ENCODE measurements around the gene FXR2. TPM values are rescaled to one million over a fixed set of nuclear protein-coding genes. Genes with fewer than 3 reads are reported as not detected.

Gene FXR2
- total RNA-seq, 1 donor from 2014 or later = 42.7 TPM

GRCh38 chr17:7620835-7621234 lies 6.1 kb upstream of the FXR2 start:
- H3K79me2 ChIP-seq (ENCODE audit: low read depth) = no peaks in the 10 kb centered on the region
- no peaks in the 10 kb centered on the region for H3K4me1 ChIP-seq
- Mint-ChIP-seq H3K4me1 (no peaks in the 10 kb centered on the region), H3K27ac (no peak overlapping the region), H3K36me3 (no peaks in the 10 kb centered on the region), H3K4me3 (no peak overlapping the region), H3K27me3 (ENCODE audit: insufficient read depth, low read depth) (peaks cover 6% of the 10 kb centered on the region), H3K9me3 (no peaks in the 10 kb centered on the region)
- no peak for TF ChIP-seq EZH2phosphoT487 (IDR thresholded peaks at IDR 0.05)
- TF ChIP-seq EZH2 (IDR thresholded peaks at IDR 0.05) = no peak
- TF ChIP-seq CTCF (IDR thresholded peaks at IDR 0.05) = no peak
- H3F3A ChIP-seq (ENCODE audit: low read depth) = peaks cover 3% of the 10 kb centered on the region
- no peaks in the 10 kb centered on the region for H3K9me3 ChIP-seq (ENCODE audit: low read depth)
- no peak overlapping the region for H3K4me2 ChIP-seq
- no peaks in the 10 kb centered on the region for H3K27me3 ChIP-seq
- H3K27ac ChIP-seq = no peak overlapping the region
- no peaks in the 10 kb centered on the region for H3K36me3 ChIP-seq
- DNase-seq (ENCODE audit: low spot score) = no peak
- H3K4me3 ChIP-seq = no peak overlapping the region
- H3K9ac ChIP-seq = no peak overlapping the region
- H4K20me1 ChIP-seq (ENCODE audit: low read depth) = no peaks in the 10 kb centered on the region
- no peak overlapping the region for H2AFZ ChIP-seq (replicated peaks)

DNA sequence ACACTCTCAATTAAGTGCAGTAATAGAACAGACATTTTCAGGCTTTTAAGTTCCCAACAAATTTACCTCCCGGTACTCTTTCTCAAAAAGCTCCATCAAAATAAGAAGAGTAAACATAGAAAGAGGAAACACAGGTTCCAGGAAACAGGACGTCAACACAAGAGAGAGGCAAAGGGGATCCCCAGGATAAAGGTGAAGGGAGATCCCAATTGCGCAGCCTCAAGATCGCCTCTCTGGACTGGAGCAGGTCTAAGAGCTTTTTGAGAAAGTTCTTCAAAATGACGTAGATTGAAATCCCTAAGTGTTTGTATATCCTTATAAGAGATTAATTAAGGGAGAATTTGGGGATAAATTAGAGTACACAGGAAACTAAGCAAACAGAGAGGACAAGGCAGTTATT lies 3.9 kb upstream of the FXR2 start:
- no peak overlapping the region for H3K4me3 Mint-ChIP-seq
- Histone ChIP-seq H3K36me3 (no peaks in the 10 kb centered on the region), H3K79me2 (ENCODE audit: low read depth) (peaks cover 8% of the 10 kb centered on the region), H3K27me3 (no peaks in the 10 kb centered on the region), H3K9ac (no peak overlapping the region), H2AFZ (replicated peaks) (no peak overlapping the region), H3K27ac (no peak overlapping the region), H3K4me2 (no peak overlapping the region), H3K9me3 (ENCODE audit: low read depth) (no peaks in the 10 kb centered on the region), H3K4me1 (peaks cover 1% of the 10 kb centered on the region), H3K4me3 (no peak overlapping the region), H4K20me1 (ENCODE audit: low read depth) (peaks cover 5% of the 10 kb centered on the region), H3F3A (ENCODE audit: low read depth) (peaks cover 17% of the 10 kb centered on the region)
- peaks cover 5% of the 10 kb centered on the region for H3K4me1 Mint-ChIP-seq
- no peak overlapping the region for H3K27ac Mint-ChIP-seq
- DNase-seq (ENCODE audit: low spot score) = no peak
- peaks cover 4% of the 10 kb centered on the region for H3K27me3 Mint-ChIP-seq (ENCODE audit: insufficient read depth, low read depth)
- H3K9me3 Mint-ChIP-seq = no peaks in the 10 kb centered on the region
- TF ChIP-seq EZH2 (IDR thresholded peaks at IDR 0.05) (no peak), CTCF (IDR thresholded peaks at IDR 0.05) (no peak), EZH2phosphoT487 (IDR thresholded peaks at IDR 0.05) (no peak)
- H3K36me3 Mint-ChIP-seq = no peaks in the 10 kb centered on the region

- no peak for TF ChIP-seq EZH2 (IDR thresholded peaks at IDR 0.05)
- no peak for TF ChIP-seq EZH2phosphoT487 (IDR thresholded peaks at IDR 0.05)
- TF ChIP-seq CTCF (IDR thresholded peaks at IDR 0.05) = no peak
- Histone ChIP-seq H3K36me3 (no peaks in the 10 kb centered on the region), H3F3A (ENCODE audit: low read depth) (peaks cover 17% of the 10 kb centered on the region), H3K4me1 (peaks cover 16% of the 10 kb centered on the region), H3K9ac (no peak overlapping the region), H4K20me1 (ENCODE audit: low read depth) (peaks cover 38% of the 10 kb centered on the region), H3K27ac (peak overlapping the region; percentile 48), H3K27me3 (no peaks in the 10 kb centered on the region), H3K4me3 (peak overlapping the region; percentile 51), H3K9me3 (ENCODE audit: low read depth) (no peaks in the 10 kb centered on the region), H3K4me2 (peak overlapping the region; percentile 68), H3K79me2 (ENCODE audit: low read depth) (peaks cover 41% of the 10 kb centered on the region), H2AFZ (replicated peaks) (peak overlapping the region; percentile 38)
- peak overlapping the region; percentile 79 for H3K27ac Mint-ChIP-seq
- DNase-seq (ENCODE audit: low spot score) = no peak
- peaks cover 8% of the 10 kb centered on the region for H3K27me3 Mint-ChIP-seq (ENCODE audit: insufficient read depth, low read depth)
- peaks cover 28% of the 10 kb centered on the region for H3K4me1 Mint-ChIP-seq
- no peaks in the 10 kb centered on the region for H3K9me3 Mint-ChIP-seq
- peaks cover 15% of the 10 kb centered on the region for H3K36me3 Mint-ChIP-seq
- H3K4me3 Mint-ChIP-seq = peak overlapping the region; percentile 94
Observed at GRCh38 chr17:7615265-7615747, 609 bp upstream of the FXR2 start.
